IMR-90 (cell line): ENCODE measurements around the gene PRC1. TPM values are rescaled to one million over a fixed set of nuclear protein-coding genes. Genes with fewer than 3 reads are reported as not detected.
A peak's percentile ranks its signal among the peaks of the same experiment; 100 is the strongest.

Source experiments
- ATAC-seq: fragments of 200-7000 bp; cut with Tn5 transposase; 2 replicates; pipeline ENCODE4 v1.9.1; 2020; ENCODE audit warnings: low read depth, mild to moderate bottlenecking, moderate library complexity
- BruUV-seq: library from RNA; stranded (reverse); fragments of 400-500 nt; replicated peaks from 2 replicates; lab custom pipeline; 2021; lab: Mats Ljungman, UMichigan
- CTCF ChIA-PET: fragments of 300-600 bp; formaldehyde crosslinking; extraction: SDS; loops from one replicate; lab custom pipeline; 2021; ENCODE audit warnings: antibody characterized with exemption; lab: Yijun Ruan, JAX
- POLR2A ChIA-PET: fragments of 300-600 bp; sonication (Branson Sonifier 250); formaldehyde crosslinking; loops from one replicate; lab custom pipeline; 2022; ENCODE audit warnings: antibody characterized with exemption; ENCODE audit not compliant: unreplicated experiment; lab: Charles Lee
- DNase-seq: peaks from one replicate; pipeline ENCODE4 v3.0.0; 2013
- H2AFZ ChIP-seq: replicated peaks from 2 replicates; pipeline ENCODE3; 2013; ENCODE audit warnings: low read length, mild to moderate bottlenecking; ENCODE audit not compliant: poor library complexity
- H2AK5ac ChIP-seq: 2 replicates; pipeline ENCODE4 v1.6.1; 2013; ENCODE audit warnings: low read depth, low read length, inconsistent platforms
- H2AK9ac ChIP-seq: replicated peaks from 2 replicates; pipeline ENCODE3; 2013; ENCODE audit warnings: mild to moderate bottlenecking, low read depth, low read length, moderate library complexity; ENCODE audit not compliant: poor library complexity
- H2BK120ac ChIP-seq: 2 replicates; pipeline ENCODE4 v1.6.1; 2013; ENCODE audit warnings: low read depth, low read length, inconsistent platforms
- H2BK15ac ChIP-seq: 3 replicates; pipeline ENCODE4 v1.6.1; 2013; ENCODE audit warnings: low read depth, low read length, inconsistent platforms
- H2BK20ac ChIP-seq: 2 replicates; pipeline ENCODE4 v1.6.1; 2013; ENCODE audit warnings: low read depth, mild to moderate bottlenecking, inconsistent platforms, low read length, moderate library complexity
- H2BK5ac ChIP-seq: 2 replicates; pipeline ENCODE4 v1.6.1; 2013; ENCODE audit warnings: mild to moderate bottlenecking, low read depth, low read length, inconsistent platforms; ENCODE audit not compliant: poor library complexity, severe bottlenecking
- H3K14ac ChIP-seq: replicated peaks from 2 replicates; pipeline ENCODE4 v1.6.1; 2013; ENCODE audit warnings: low read depth, low read length, inconsistent platforms
- H3K18ac ChIP-seq: 2 replicates; pipeline ENCODE4 v1.6.1; 2013; ENCODE audit warnings: low read depth, low read length, control low read depth
- H3K23ac ChIP-seq: 2 replicates; pipeline ENCODE4 v1.6.1; 2013; ENCODE audit warnings: low read depth, low read length, inconsistent platforms
- H3K27ac ChIP-seq: 2 replicates; pipeline ENCODE4 v1.5.1; 2013; ENCODE audit warnings: mild to moderate bottlenecking, control low read depth, low read length; ENCODE audit not compliant: insufficient read depth
- H3K27me3 ChIP-seq: 2 replicates; pipeline ENCODE4 v1.6.1; 2013; ENCODE audit warnings: low read length; ENCODE audit not compliant: control insufficient read depth, insufficient read depth
- H3K36me3 ChIP-seq: 2 replicates; pipeline ENCODE4 v1.6.1; 2013; ENCODE audit warnings: low read length, mixed read lengths; ENCODE audit not compliant: control insufficient read depth, insufficient read depth
- H3K4ac ChIP-seq: 2 replicates; pipeline ENCODE4 v1.6.1; 2013; ENCODE audit warnings: low read depth, low read length, inconsistent platforms
- H3K4me1 ChIP-seq: 2 replicates; pipeline ENCODE4 v1.6.1; 2013; ENCODE audit warnings: low read length, mixed read lengths; ENCODE audit not compliant: control insufficient read depth, insufficient read depth
- H3K4me2 ChIP-seq: 2 replicates; pipeline ENCODE4 v1.6.1; 2013; ENCODE audit warnings: low read depth, mild to moderate bottlenecking, control low read depth, low read length, moderate library complexity
- H3K4me3 ChIP-seq: 2 replicates; pipeline ENCODE4 v1.5.1; 2013; ENCODE audit warnings: low read depth, mild to moderate bottlenecking, control low read depth, low read length, moderate library complexity; ENCODE audit not compliant: insufficient read depth
- H3K56ac ChIP-seq: 2 replicates; pipeline ENCODE4 v1.6.1; 2013; ENCODE audit warnings: low read length, inconsistent platforms; ENCODE audit not compliant: insufficient read depth; ENCODE audit errors: extremely low read depth
- H3K79me1 ChIP-seq, 2 experiments: 2 replicates each; pipeline ENCODE4 v1.6.1; 2013; ENCODE audit warnings: low read length in 2 of 2, inconsistent platforms in 1 of 2, low read depth in 1 of 2
- H3K9ac ChIP-seq: 2 replicates; pipeline ENCODE4 v1.6.1; 2013; ENCODE audit warnings: low read depth, low read length, control low read depth
- H3K9me1 ChIP-seq: 2 replicates; pipeline ENCODE4 v1.6.1; 2013; ENCODE audit warnings: low read length, inconsistent platforms; ENCODE audit not compliant: insufficient read depth
- H3K9me3 ChIP-seq: 2 replicates; pipeline ENCODE4 v1.6.1; 2013; ENCODE audit warnings: low read length; ENCODE audit not compliant: control insufficient read depth, insufficient read depth
- H4K20me1 ChIP-seq: 2 replicates; pipeline ENCODE4 v1.6.1; 2013; ENCODE audit warnings: low read length, inconsistent platforms; ENCODE audit not compliant: insufficient read depth
- H4K5ac ChIP-seq: 2 replicates; pipeline ENCODE4 v1.6.1; 2013; ENCODE audit warnings: mild to moderate bottlenecking, low read depth, low read length, control low read depth
- H4K8ac ChIP-seq, 2 experiments: 2 replicates each; pipeline ENCODE4 v1.6.1; 2013; ENCODE audit warnings: low read depth in 2 of 2, low read length in 2 of 2, control low read depth in 1 of 2, inconsistent platforms in 1 of 2
- H4K91ac ChIP-seq: 2 replicates; pipeline ENCODE4 v1.6.1; 2013; ENCODE audit warnings: low read depth, low read length, inconsistent platforms; ENCODE audit not compliant: insufficient read depth
- BHLHE40 ChIP-seq: fragments of 150-350 bp; IDR thresholded peaks from 2 replicates; pipeline ENCODE4 v1.6.1; 2016; ENCODE audit warnings: mild to moderate bottlenecking, low read depth, low read length
- CEBPB ChIP-seq: IDR thresholded peaks from 2 replicates; pipeline ENCODE4 v1.6.1; 2012; ENCODE audit warnings: low read depth, low read length, improper control_type of control experiment
- CHD1 ChIP-seq: IDR thresholded peaks from 2 replicates; pipeline ENCODE4 v1.6.1; 2012; ENCODE audit warnings: low read depth, low read length, improper control_type of control experiment
- CTCF ChIP-seq: conservative IDR thresholded peaks from 2 replicates; pipeline ENCODE4 v1.5.1; 2012; ENCODE audit warnings: mild to moderate bottlenecking, low read depth, low read length, improper control_type of control experiment
- FOS ChIP-seq: fragments of 150-350 bp; IDR thresholded peaks from 2 replicates; pipeline ENCODE4 v1.6.1; 2016; ENCODE audit warnings: low read depth, low read length
- MAFK ChIP-seq: IDR thresholded peaks from 2 replicates; pipeline ENCODE4 v1.6.1; 2012; ENCODE audit warnings: low read depth, low read length, improper control_type of control experiment
- MAZ ChIP-seq: IDR thresholded peaks from 2 replicates; pipeline ENCODE4 v1.6.1; 2012; ENCODE audit warnings: low read depth, mild to moderate bottlenecking, low read length, improper control_type of control experiment, moderate library complexity, borderline replicate concordance
- MXI1 ChIP-seq: IDR thresholded peaks from 2 replicates; pipeline ENCODE4 v1.6.1; 2012; ENCODE audit warnings: low read depth, mild to moderate bottlenecking, low read length, moderate library complexity, borderline replicate concordance
- NFE2L2 ChIP-seq: fragments of 150-350 bp; IDR thresholded peaks from 2 replicates; pipeline ENCODE4 v1.6.1; 2016; ENCODE audit warnings: low read depth, mild to moderate bottlenecking, low read length
- POLR2A ChIP-seq: IDR thresholded peaks from 2 replicates; pipeline ENCODE4 v1.6.1; 2012; ENCODE audit warnings: mild to moderate bottlenecking, low read depth, low read length
- RAD21 ChIP-seq: IDR thresholded peaks from 2 replicates; pipeline ENCODE4 v1.6.1; 2012; ENCODE audit warnings: low read length, improper control_type of control experiment
- RCOR1 ChIP-seq: IDR thresholded peaks from 2 replicates; pipeline ENCODE4 v1.6.1; 2012; ENCODE audit warnings: mild to moderate bottlenecking, low read length, improper control_type of control experiment; ENCODE audit not compliant: insufficient replicate concordance
- RFX5 ChIP-seq: IDR thresholded peaks from 2 replicates; pipeline ENCODE4 v1.8.0; 2012; ENCODE audit warnings: low read depth, mild to moderate bottlenecking, low read length, moderate library complexity
- SMC3 ChIP-seq: fragments of 150-350 bp; IDR thresholded peaks from 2 replicates; pipeline ENCODE4 v1.6.1; 2016; ENCODE audit warnings: low read depth, mild to moderate bottlenecking, antibody characterized with exemption, low read length, moderate library complexity
- WGBS, 2 experiments: methylation state at CpG; one replicate each; pipeline versions ENCODE4 v1.1.5 to v1.1.7; 2013; ENCODE audit warnings: missing lambda C conversion rate in 2 of 2; ENCODE audit not compliant: insufficient read length in 1 of 2; ENCODE audit errors: extremely low coverage in 2 of 2; 5-methylcytosine and 5-hydroxymethylcytosine counted together
- dilution Hi-C: fragments of 300-500 bp; cut with HindIII; formaldehyde crosslinking; loops from one replicate; pipeline ENCODE4 v1.14.3; 2018; ENCODE audit warnings: low sequenced_read_pairs; ENCODE audit not compliant: unreplicated experiment
- in situ Hi-C: fragments of 300-500 bp; cut with MboI; formaldehyde crosslinking; loops from 3 replicates; pipeline ENCODE4 v1.14.3; 2019; ENCODE audit warnings: low sequenced_read_pairs, inconsistent platforms, mixed read lengths
- intact Hi-C: fragments of 100-400 bp; cut with micrococcal nuclease; formaldehyde crosslinking; loops from 2 replicates; pipeline ENCODE4 v1.10.0; 2022
- polyA plus RNA-seq, 3 experiments: library from polyadenylated mRNA; depleted of rRNA; stranded (reverse); fragments of >200 nt; gene quantifications; 2 replicates each; pipeline ENCODE4 v1.2.3, GENCODE V29; 2012; ENCODE audit warnings: low replicate concordance in 1 of 3
- total RNA-seq: library from RNA; depleted of rRNA; stranded (reverse); fragments of >200 nt; gene quantifications from 2 replicates; pipeline ENCODE4 v1.2.3, GENCODE V29; 2012
- TF ChIP-seq, protein P1 (sequence below): fragments of 150-350 bp; IDR thresholded peaks from 2 replicates; pipeline ENCODE4 v1.6.1; 2017; ENCODE audit warnings: mild to moderate bottlenecking, antibody characterized with exemption, low read length, low read depth
- TF ChIP-seq, protein P2 (sequence below): fragments of 150-350 bp; IDR thresholded peaks from 2 replicates; pipeline ENCODE4 v1.6.1; 2016; ENCODE audit warnings: low read depth, mild to moderate bottlenecking, low read length, moderate library complexity, borderline replicate concordance

The PRC1 gene
- total and polyA plus RNA-seq, 2 of the 4 experiments (the other 2 are of a cell fraction): 131 to 148 TPM

GRCh38 chr15:90981681-90982080 is 12.7 kb downstream of the PRC1 start:
- 100% methylated on average over 1 of the region's 6 CpGs; no CpG with 5 or more reads in 1 of the 2 experiments for WGBS, 2 experiments

More at GRCh38 chr15:90981681-90982080, 12.7 kb downstream of the PRC1 start:
- H3K23ac ChIP-seq: no peak overlapping the region
- intact Hi-C loops: no loop called here
- H4K8ac ChIP-seq: peak overlapping the region in 1 of 2 experiments; percentile 37; a peak in 1 of 4 replicates
- H2BK20ac ChIP-seq: no peak overlapping the region
- no peak overlapping the region for H3K27ac ChIP-seq
- no peak for ATAC-seq
- TF ChIP-seq MAFK (no peak), CEBPB (no peak), RCOR1 (no peak), NFE2L2 (no peak), BHLHE40 (no peak), CHD1 (no peak), POLR2A (no peak), FOS (no peak), MAZ (no peak), RAD21 (no peak), SMC3 (no peak), MXI1 (no peak), RFX5 (no peak), CTCF (no peak)
- TF ChIP-seq, protein P1, sequence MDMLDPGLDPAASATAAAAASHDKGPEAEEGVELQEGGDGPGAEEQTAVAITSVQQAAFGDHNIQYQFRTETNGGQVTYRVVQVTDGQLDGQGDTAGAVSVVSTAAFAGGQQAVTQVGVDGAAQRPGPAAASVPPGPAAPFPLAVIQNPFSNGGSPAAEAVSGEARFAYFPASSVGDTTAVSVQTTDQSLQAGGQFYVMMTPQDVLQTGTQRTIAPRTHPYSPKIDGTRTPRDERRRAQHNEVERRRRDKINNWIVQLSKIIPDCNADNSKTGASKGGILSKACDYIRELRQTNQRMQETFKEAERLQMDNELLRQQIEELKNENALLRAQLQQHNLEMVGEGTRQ: no peak
- TF ChIP-seq, protein P2, sequence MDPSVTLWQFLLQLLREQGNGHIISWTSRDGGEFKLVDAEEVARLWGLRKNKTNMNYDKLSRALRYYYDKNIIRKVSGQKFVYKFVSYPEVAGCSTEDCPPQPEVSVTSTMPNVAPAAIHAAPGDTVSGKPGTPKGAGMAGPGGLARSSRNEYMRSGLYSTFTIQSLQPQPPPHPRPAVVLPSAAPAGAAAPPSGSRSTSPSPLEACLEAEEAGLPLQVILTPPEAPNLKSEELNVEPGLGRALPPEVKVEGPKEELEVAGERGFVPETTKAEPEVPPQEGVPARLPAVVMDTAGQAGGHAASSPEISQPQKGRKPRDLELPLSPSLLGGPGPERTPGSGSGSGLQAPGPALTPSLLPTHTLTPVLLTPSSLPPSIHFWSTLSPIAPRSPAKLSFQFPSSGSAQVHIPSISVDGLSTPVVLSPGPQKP: no peak
- no peak overlapping the region for H3K14ac ChIP-seq
- no peak overlapping the region for H3K4ac ChIP-seq
- H4K5ac ChIP-seq: peak overlapping the region; percentile 72; the same call in 1 of the 2 replicates
- CTCF ChIA-PET: interaction anchor here (0.9 kb wide), 1 partner anchor 25 kb away, joined by 3 read pairs; no protein-coding TSS in a partner anchor
- no peak overlapping the region for H2AK5ac ChIP-seq
- no peaks in the 10 kb centered on the region; the same call in 1 of the 2 replicates for H3K9me1 ChIP-seq
- no peaks in the 10 kb centered on the region for H3K9me3 ChIP-seq
- H3K27me3 ChIP-seq: no peaks in the 10 kb centered on the region
- H3K4me1 ChIP-seq: peaks cover 5% of the 10 kb centered on the region
- no peak overlapping the region for H3K4me2 ChIP-seq
- no peak overlapping the region for H2BK15ac ChIP-seq
- H2BK120ac ChIP-seq: no peak overlapping the region
- H4K91ac ChIP-seq: no peak overlapping the region
- dilution Hi-C loops: no loop called here
- no peak overlapping the region for H2AFZ ChIP-seq
- H2AK9ac ChIP-seq: no peak overlapping the region
- in situ Hi-C loops: loop anchor here (25.0 kb wide), 2 partner anchors 1831 to 2006 kb away; no protein-coding TSS in a partner anchor
- no peak overlapping the region for H3K56ac ChIP-seq
- no peaks in the 10 kb centered on the region for H4K20me1 ChIP-seq
- H3K18ac ChIP-seq: no peak overlapping the region
- DNase-seq: no peak
- peaks cover 14% of the 10 kb centered on the region for H3K36me3 ChIP-seq
- no TSS peak for BruUV-seq
- no peak overlapping the region for H3K4me3 ChIP-seq
- POLR2A ChIA-PET: interaction anchor here (0.5 kb wide), 1 partner anchor 25 kb away, joined by 4 read pairs; no protein-coding TSS in a partner anchor
- H3K9ac ChIP-seq: no peak overlapping the region
- peak overlapping the region; percentile 41 for H2BK5ac ChIP-seq
- H3K79me1 ChIP-seq: peaks cover 41 to 53% of the 10 kb centered on the region in 2 experiments
